GM12878 (cell line): Measurements from ENCODE around the gene ITIH6. TPM values are rescaled to one million over a fixed set of nuclear protein-coding genes. Genes with fewer than 3 reads are reported as not detected.

Experiments used
- BHLHE40 ChIP-seq, 2 experiments: fragments of 450-650 bp in 1 of 2; IDR thresholded peaks; 2 replicates each; pipeline ENCODE4 v1.6.1; 2011 to 2017; ENCODE audit warnings: low read depth in 2 of 2, borderline replicate concordance in 1 of 2, improper control_type of control experiment in 1 of 2, low read length in 1 of 2, mild to moderate bottlenecking in 1 of 2
- CBX5 ChIP-seq: sonication (generic); IDR thresholded peaks from 2 replicates; pipeline ENCODE4 v1.6.1; 2016; ENCODE audit warnings: low read depth, moderate library complexity, mild to moderate bottlenecking, inconsistent platforms
- CHD2 ChIP-seq: IDR thresholded peaks from 2 replicates; pipeline ENCODE4 v1.6.1; 2011; ENCODE audit warnings: low read depth, low read length, improper control_type of control experiment, borderline replicate concordance
- CREM ChIP-seq: IDR thresholded peaks from 2 replicates; pipeline ENCODE4 v1.6.1; 2014; ENCODE audit warnings: antibody characterized with exemption, low read depth
- EED ChIP-seq: sonication (generic); IDR thresholded peaks from 2 replicates; pipeline ENCODE4 v1.6.1; 2016; ENCODE audit warnings: antibody characterized with exemption, low read depth
- ESRRA ChIP-seq: IDR thresholded peaks from 2 replicates; pipeline ENCODE4 v1.6.1; 2012; ENCODE audit warnings: mild to moderate bottlenecking, low read length, improper control_type of control experiment
- MEF2B ChIP-seq: fragments of 450-650 bp; IDR thresholded peaks from 2 replicates; pipeline ENCODE4 v1.6.1; 2018; ENCODE audit warnings: mild to moderate bottlenecking, moderate library complexity; ENCODE audit not compliant: partially characterized antibody, poor library complexity, severe bottlenecking
- NR2C1 ChIP-seq: fragments of 450-650 bp; IDR thresholded peaks from 2 replicates; pipeline ENCODE4 v1.6.1; 2017; ENCODE audit warnings: antibody characterized with exemption, mild to moderate bottlenecking, moderate library complexity
- SMC3 ChIP-seq: IDR thresholded peaks from 2 replicates; pipeline ENCODE4 v1.6.1; 2011; ENCODE audit warnings: low read length, improper control_type of control experiment, borderline replicate concordance
- SUZ12 ChIP-seq: fragments of 200-600 bp; sonication (generic); IDR thresholded peaks from one replicate; pipeline ENCODE4 v1.6.1; 2018; ENCODE audit warnings: antibody characterized with exemption, mild to moderate bottlenecking; ENCODE audit not compliant: unreplicated experiment
- TAF1 ChIP-seq: IDR thresholded peaks from 2 replicates; pipeline ENCODE4 v1.6.1; 2011; ENCODE audit warnings: mild to moderate bottlenecking, low read depth, low read length, borderline replicate concordance
- ZNF622 ChIP-seq: fragments of 450-650 bp; IDR thresholded peaks from 2 replicates; pipeline ENCODE4 v1.6.1; 2017; ENCODE audit warnings: mild to moderate bottlenecking, inconsistent platforms
- polyA plus RNA-seq, 11 experiments: library from polyadenylated mRNA; depleted of rRNA in 4 of 11; unstranded in 6 of 11; stranded (reverse) in 5 of 11; fragments of >200 nt; fragmentation: Nextera tagmentation in 4 of 11; fragmentation: Illumina TruSeq in 1 of 11; extraction: Ambion mirVana in 4 of 11; extraction: Trizol in 1 of 11; gene quantifications; 1 replicate in 1 of 11; 2 replicates in 10 of 11; pipeline versions ENCODE4 v1.2.1 to v1.2.3, GENCODE V29; 2011 to 2016; ENCODE audit warnings: inconsistent platforms in 2 of 11, missing spikeins in 2 of 11, low read depth in 1 of 11
- total RNA-seq, 4 experiments: library from RNA; depleted of rRNA in 3 of 4; stranded (reverse); fragments of >200 nt in 3 of 4; fragmentation: Illumina TruSeq in 1 of 4; extraction: Trizol in 1 of 4; gene quantifications; 2 replicates each; pipeline versions ENCODE4 v1.2.1 to v1.2.3, GENCODE V29; 2013 to 2021
- TF ChIP-seq, protein P1 (sequence below): fragments of 450-650 bp; IDR thresholded peaks from 2 replicates; pipeline ENCODE4 v1.6.1; 2016; ENCODE audit warnings: mild to moderate bottlenecking, moderate library complexity, borderline replicate concordance
- TF ChIP-seq, protein P2 (sequence below): fragments of 150-350 bp; IDR thresholded peaks from 2 replicates; pipeline ENCODE4 v1.6.1; 2016; ENCODE audit warnings: low read depth, low read length
- TF ChIP-seq, protein P3 (sequence below): fragments of 450-650 bp; IDR thresholded peaks from 2 replicates; pipeline ENCODE4 v1.6.1; 2018; ENCODE audit warnings: borderline replicate concordance, mild to moderate bottlenecking; ENCODE audit not compliant: partially characterized antibody
- TF ChIP-seq, protein P4 (sequence below): fragments of 450-650 bp; formaldehyde crosslinking; IDR thresholded peaks from 2 replicates; pipeline ENCODE4 v1.5.0; 2022; ENCODE audit warnings: mild to moderate bottlenecking, missing genetic modification characterization

ITIH6 gene
- total and polyA plus RNA-seq, 10 of the 15 experiments (the other 5 are each of a cell fraction or from before 2014, with no cell fraction given) = not detected

DNA sequence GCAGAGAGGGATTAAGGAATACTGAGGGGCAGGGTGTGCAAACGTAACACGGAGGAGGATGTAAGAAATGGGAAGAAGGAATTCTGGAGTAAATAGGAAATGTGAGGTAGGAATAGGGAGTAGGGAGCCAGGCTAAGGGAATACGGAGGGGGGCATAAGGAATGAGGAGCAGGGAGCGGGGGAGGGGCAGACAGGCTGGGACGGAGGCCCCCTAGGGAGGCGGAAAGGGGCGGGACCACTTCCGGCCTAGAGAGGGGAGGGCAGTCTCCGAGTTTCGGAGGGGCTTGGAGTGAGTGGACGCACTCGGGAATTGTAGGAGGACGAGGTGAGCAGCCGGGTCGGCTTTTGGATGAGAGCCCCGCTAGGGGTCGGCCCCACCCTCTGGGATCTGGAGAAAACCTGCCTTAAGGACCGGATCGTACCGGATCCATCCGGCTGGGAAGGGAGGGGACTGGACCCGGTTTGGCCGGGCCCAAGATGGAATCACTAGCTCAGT, 10.1 kb upstream of the ITIH6 start (continued):
- TF ChIP-seq, protein P1, sequence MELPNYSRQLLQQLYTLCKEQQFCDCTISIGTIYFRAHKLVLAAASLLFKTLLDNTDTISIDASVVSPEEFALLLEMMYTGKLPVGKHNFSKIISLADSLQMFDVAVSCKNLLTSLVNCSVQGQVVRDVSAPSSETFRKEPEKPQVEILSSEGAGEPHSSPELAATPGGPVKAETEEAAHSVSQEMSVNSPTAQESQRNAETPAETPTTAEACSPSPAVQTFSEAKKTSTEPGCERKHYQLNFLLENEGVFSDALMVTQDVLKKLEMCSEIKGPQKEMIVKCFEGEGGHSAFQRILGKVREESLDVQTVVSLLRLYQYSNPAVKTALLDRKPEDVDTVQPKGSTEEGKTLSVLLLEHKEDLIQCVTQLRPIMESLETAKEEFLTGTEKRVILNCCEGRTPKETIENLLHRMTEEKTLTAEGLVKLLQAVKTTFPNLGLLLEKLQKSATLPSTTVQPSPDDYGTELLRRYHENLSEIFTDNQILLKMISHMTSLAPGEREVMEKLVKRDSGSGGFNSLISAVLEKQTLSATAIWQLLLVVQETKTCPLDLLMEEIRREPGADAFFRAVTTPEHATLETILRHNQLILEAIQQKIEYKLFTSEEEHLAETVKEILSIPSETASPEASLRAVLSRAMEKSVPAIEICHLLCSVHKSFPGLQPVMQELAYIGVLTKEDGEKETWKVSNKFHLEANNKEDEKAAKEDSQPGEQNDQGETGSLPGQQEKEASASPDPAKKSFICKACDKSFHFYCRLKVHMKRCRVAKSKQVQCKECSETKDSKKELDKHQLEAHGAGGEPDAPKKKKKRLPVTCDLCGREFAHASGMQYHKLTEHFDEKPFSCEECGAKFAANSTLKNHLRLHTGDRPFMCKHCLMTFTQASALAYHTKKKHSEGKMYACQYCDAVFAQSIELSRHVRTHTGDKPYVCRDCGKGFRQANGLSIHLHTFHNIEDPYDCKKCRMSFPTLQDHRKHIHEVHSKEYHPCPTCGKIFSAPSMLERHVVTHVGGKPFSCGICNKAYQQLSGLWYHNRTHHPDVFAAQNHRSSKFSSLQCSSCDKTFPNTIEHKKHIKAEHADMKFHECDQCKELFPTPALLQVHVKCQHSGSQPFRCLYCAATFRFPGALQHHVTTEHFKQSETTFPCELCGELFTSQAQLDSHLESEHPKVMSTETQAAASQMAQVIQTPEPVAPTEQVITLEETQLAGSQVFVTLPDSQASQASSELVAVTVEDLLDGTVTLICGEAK = peak; percentile 65; the same call in 1 of the 2 replicates
- peak; percentile 81 for TF ChIP-seq MEF2B
- no peak for TF ChIP-seq CREM
- TF ChIP-seq, protein P2, sequence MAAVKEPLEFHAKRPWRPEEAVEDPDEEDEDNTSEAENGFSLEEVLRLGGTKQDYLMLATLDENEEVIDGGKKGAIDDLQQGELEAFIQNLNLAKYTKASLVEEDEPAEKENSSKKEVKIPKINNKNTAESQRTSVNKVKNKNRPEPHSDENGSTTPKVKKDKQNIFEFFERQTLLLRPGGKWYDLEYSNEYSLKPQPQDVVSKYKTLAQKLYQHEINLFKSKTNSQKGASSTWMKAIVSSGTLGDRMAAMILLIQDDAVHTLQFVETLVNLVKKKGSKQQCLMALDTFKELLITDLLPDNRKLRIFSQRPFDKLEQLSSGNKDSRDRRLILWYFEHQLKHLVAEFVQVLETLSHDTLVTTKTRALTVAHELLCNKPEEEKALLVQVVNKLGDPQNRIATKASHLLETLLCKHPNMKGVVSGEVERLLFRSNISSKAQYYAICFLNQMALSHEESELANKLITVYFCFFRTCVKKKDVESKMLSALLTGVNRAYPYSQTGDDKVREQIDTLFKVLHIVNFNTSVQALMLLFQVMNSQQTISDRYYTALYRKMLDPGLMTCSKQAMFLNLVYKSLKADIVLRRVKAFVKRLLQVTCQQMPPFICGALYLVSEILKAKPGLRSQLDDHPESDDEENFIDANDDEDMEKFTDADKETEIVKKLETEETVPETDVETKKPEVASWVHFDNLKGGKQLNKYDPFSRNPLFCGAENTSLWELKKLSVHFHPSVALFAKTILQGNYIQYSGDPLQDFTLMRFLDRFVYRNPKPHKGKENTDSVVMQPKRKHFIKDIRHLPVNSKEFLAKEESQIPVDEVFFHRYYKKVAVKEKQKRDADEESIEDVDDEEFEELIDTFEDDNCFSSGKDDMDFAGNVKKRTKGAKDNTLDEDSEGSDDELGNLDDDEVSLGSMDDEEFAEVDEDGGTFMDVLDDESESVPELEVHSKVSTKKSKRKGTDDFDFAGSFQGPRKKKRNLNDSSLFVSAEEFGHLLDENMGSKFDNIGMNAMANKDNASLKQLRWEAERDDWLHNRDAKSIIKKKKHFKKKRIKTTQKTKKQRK = no peak
- no peak for TF ChIP-seq NR2C1
- TF ChIP-seq TAF1 = no peak
- 0 out of 2 replicates have a peak, but pooled peaks have one; percentile 32 for TF ChIP-seq CHD2
- TF ChIP-seq SUZ12 = no peak
- no peak for TF ChIP-seq SMC3
- TF ChIP-seq, protein P3, sequence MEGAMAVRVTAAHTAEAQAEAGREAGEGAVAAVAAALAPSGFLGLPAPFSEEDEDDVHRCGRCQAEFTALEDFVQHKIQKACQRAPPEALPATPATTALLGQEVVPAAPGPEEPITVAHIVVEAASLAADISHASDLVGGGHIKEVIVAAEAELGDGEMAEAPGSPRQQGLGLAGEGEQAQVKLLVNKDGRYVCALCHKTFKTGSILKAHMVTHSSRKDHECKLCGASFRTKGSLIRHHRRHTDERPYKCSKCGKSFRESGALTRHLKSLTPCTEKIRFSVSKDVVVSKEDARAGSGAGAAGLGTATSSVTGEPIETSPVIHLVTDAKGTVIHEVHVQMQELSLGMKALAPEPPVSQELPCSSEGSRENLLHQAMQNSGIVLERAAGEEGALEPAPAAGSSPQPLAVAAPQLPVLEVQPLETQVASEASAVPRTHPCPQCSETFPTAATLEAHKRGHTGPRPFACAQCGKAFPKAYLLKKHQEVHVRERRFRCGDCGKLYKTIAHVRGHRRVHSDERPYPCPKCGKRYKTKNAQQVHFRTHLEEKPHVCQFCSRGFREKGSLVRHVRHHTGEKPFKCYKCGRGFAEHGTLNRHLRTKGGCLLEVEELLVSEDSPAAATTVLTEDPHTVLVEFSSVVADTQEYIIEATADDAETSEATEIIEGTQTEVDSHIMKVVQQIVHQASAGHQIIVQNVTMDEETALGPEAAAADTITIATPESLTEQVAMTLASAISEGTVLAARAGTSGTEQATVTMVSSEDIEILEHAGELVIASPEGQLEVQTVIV = no peak
- 0 out of 2 replicates have a peak, but pooled peaks have one; percentile 22 for TF ChIP-seq EED
- TF ChIP-seq, protein P4, sequence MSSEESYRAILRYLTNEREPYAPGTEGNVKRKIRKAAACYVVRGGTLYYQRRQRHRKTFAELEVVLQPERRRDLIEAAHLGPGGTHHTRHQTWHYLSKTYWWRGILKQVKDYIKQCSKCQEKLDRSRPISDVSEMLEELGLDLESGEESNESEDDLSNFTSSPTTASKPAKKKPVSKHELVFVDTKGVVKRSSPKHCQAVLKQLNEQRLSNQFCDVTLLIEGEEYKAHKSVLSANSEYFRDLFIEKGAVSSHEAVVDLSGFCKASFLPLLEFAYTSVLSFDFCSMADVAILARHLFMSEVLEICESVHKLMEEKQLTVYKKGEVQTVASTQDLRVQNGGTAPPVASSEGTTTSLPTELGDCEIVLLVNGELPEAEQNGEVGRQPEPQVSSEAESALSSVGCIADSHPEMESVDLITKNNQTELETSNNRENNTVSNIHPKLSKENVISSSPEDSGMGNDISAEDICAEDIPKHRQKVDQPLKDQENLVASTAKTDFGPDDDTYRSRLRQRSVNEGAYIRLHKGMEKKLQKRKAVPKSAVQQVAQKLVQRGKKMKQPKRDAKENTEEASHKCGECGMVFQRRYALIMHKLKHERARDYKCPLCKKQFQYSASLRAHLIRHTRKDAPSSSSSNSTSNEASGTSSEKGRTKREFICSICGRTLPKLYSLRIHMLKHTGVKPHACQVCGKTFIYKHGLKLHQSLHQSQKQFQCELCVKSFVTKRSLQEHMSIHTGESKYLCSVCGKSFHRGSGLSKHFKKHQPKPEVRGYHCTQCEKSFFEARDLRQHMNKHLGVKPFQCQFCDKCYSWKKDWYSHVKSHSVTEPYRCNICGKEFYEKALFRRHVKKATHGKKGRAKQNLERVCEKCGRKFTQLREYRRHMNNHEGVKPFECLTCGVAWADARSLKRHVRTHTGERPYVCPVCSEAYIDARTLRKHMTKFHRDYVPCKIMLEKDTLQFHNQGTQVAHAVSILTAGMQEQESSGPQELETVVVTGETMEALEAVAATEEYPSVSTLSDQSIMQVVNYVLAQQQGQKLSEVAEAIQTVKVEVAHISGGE (CRISPR knock-in tag) = no peak
- TF ChIP-seq ESRRA = no peak
- TF ChIP-seq BHLHE40 (IDR thresholded peaks at IDR 0.05; ENCODE audit: borderline replicate concordance in 1 of 2, low read depth in 2 of 2, low read length in 1 of 2) = no peak
- TF ChIP-seq ZNF622 = no peak
- no peak for TF ChIP-seq CBX5
